Breast epithelium (tissue), 3 donors: ENCODE measurements around the gene SERPINA3.

ENCODE experiments used
- POLR2A ChIP-seq: fragments of 450-650 bp; IDR thresholded peaks from one replicate; pipeline ENCODE4 v1.6.1; 2016; ENCODE audit warnings: antibody characterized with exemption, mild to moderate bottlenecking, moderate library complexity
- TF ChIP-seq, protein P1 (sequence below), 3 donors: fragments of 450-650 bp; IDR thresholded peaks; one replicate each; pipeline ENCODE4 v1.5.1; 2016 to 2017; ENCODE audit warnings: antibody characterized with exemption in 3 of 3, mild to moderate bottlenecking in 3 of 3, moderate library complexity in 3 of 3

DNA sequence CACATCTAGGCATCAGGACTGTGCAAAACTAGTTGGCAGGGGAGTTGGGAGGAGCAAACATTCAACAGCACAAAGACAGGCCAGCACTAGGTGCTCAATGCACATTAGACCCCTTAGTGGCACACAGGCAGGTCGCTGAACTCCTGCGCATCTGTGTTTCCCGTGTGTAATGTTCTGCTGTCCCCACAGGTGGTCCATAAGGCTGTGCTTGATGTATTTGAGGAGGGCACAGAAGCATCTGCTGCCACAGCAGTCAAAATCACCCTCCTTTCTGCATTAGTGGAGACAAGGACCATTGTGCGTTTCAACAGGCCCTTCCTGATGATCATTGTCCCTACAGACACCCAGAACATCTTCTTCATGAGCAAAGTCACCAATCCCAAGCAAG, 11.2 kb downstream of the SERPINA3 start:
- TF ChIP-seq, protein P1, sequence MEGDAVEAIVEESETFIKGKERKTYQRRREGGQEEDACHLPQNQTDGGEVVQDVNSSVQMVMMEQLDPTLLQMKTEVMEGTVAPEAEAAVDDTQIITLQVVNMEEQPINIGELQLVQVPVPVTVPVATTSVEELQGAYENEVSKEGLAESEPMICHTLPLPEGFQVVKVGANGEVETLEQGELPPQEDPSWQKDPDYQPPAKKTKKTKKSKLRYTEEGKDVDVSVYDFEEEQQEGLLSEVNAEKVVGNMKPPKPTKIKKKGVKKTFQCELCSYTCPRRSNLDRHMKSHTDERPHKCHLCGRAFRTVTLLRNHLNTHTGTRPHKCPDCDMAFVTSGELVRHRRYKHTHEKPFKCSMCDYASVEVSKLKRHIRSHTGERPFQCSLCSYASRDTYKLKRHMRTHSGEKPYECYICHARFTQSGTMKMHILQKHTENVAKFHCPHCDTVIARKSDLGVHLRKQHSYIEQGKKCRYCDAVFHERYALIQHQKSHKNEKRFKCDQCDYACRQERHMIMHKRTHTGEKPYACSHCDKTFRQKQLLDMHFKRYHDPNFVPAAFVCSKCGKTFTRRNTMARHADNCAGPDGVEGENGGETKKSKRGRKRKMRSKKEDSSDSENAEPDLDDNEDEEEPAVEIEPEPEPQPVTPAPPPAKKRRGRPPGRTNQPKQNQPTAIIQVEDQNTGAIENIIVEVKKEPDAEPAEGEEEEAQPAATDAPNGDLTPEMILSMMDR (IDR thresholded peaks at IDR 0.05): no peak
- TF ChIP-seq POLR2A: no peak
